ENCODE measurements around the gene PFKFB4. TPM values are rescaled to one million over a fixed set of nuclear protein-coding genes. Genes with fewer than 3 reads are reported as not detected.
A peak's percentile ranks its signal among the peaks of the same experiment; 100 is the strongest.

The PFKFB4 gene
- total RNA-seq (ENCODE audit: low replicate concordance): 10.5 and 11.3 TPM in 2 replicates
- long read RNA-seq, transcript PFKFB4-201 (14 exons, 3,586 nt): major isoform, 16 of 33 reads
- long read RNA-seq, partial matches to known transcripts: 1 of 33 reads
- long read RNA-seq, other reads (novel, unspliced or antisense): 16 of 33 reads

DNA sequence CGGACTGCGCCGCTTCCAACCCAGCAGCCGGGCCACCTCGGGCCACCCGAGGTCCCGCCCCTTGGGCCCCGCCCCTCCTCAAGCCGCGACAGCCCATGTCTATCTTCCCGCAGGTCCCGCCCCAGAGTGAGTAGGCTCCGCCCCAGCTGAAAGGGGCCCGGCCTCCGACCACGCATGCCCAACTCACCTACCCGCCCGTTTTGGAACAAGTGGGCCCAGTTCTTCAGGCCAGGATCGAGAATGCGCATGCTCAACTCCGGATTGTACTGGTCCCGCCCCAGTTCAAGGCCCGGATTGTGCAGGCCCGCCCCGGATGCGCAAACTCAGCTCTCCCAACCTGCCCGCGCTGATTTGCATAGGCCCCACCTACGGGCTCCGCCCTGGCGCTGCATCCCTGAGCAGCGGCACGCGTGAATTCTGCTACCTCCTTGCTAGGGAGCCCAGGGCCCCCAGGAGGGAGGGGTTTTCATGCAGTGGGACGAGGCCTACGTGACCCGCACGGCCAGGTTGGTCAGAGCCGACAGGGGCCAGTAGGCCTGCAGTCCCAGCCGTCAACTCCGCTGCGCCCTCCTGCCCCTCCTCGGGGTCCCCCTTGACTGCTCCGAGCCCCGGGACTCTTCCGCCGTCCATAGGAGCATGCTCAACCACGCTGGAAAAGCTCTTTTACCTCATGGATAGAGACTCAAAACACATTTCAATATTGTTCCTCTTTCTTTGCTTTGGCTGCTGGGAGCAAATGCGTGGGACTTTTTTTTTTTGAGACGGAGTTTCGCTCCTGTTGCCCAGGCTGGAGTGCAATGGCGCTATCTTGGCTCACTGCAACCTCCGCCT is at the start of gene PFKFB4:
PFKFB4 (minus strand) TSS at position 8 of the 831 bp plus-strand sequence. CDS start 26 bp downstream, outside the sequence.
- peak within 1 kb of the TSS; percentile 96 for H3K4me3 Mint-ChIP-seq
- H3K27me3 Mint-ChIP-seq: no peaks in the 10 kb centered on the region
- peak; percentile 98 for DNase-seq (ENCODE audit: extremely low spot score, unreplicated experiment)
- no peaks in the 10 kb centered on the region for H3K9me3 Mint-ChIP-seq
- H3K4me1 Mint-ChIP-seq (ENCODE audit: unreplicated experiment): peaks cover 43% of the 10 kb centered on the region
- TF ChIP-seq, protein P1, sequence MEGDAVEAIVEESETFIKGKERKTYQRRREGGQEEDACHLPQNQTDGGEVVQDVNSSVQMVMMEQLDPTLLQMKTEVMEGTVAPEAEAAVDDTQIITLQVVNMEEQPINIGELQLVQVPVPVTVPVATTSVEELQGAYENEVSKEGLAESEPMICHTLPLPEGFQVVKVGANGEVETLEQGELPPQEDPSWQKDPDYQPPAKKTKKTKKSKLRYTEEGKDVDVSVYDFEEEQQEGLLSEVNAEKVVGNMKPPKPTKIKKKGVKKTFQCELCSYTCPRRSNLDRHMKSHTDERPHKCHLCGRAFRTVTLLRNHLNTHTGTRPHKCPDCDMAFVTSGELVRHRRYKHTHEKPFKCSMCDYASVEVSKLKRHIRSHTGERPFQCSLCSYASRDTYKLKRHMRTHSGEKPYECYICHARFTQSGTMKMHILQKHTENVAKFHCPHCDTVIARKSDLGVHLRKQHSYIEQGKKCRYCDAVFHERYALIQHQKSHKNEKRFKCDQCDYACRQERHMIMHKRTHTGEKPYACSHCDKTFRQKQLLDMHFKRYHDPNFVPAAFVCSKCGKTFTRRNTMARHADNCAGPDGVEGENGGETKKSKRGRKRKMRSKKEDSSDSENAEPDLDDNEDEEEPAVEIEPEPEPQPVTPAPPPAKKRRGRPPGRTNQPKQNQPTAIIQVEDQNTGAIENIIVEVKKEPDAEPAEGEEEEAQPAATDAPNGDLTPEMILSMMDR (conservative IDR thresholded peaks at IDR 0.05): peak; percentile 42
- H3K27ac Mint-ChIP-seq: peak within 1 kb of the TSS; percentile 90
- no peaks in the 10 kb centered on the region for H3K36me3 Mint-ChIP-seq

DNA sequence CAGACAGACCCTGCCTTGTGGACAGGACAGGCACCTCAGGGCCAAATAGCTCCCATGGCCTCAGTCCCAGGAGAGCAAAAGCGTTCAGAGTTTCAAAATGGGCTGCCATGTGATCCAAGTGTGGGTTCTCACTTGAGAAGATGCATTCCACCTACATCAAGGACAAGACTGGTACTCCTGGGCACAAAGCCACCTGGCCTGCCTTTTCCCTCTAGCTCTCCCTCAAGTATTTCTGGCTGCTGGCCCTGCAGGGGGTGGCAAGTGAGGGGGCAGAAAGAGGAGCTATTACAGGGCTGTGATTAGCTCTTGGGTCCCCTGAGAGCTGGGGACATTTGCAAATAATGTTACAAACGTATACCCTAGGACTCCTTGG is 45.0 kb upstream of the PFKFB4 start:
- Mint-ChIP-seq H3K4me1 (ENCODE audit: unreplicated experiment) (peaks cover 24% of the 10 kb centered on the region), H3K36me3 (peaks cover 20% of the 10 kb centered on the region), H3K9me3 (no peaks in the 10 kb centered on the region), H3K27me3 (no peaks in the 10 kb centered on the region), H3K4me3 (no peak overlapping the region), H3K27ac (no peak overlapping the region)
- no peak for DNase-seq (ENCODE audit: extremely low spot score, unreplicated experiment)
- TF ChIP-seq, protein P1 (conservative IDR thresholded peaks at IDR 0.05): no peak

DNA sequence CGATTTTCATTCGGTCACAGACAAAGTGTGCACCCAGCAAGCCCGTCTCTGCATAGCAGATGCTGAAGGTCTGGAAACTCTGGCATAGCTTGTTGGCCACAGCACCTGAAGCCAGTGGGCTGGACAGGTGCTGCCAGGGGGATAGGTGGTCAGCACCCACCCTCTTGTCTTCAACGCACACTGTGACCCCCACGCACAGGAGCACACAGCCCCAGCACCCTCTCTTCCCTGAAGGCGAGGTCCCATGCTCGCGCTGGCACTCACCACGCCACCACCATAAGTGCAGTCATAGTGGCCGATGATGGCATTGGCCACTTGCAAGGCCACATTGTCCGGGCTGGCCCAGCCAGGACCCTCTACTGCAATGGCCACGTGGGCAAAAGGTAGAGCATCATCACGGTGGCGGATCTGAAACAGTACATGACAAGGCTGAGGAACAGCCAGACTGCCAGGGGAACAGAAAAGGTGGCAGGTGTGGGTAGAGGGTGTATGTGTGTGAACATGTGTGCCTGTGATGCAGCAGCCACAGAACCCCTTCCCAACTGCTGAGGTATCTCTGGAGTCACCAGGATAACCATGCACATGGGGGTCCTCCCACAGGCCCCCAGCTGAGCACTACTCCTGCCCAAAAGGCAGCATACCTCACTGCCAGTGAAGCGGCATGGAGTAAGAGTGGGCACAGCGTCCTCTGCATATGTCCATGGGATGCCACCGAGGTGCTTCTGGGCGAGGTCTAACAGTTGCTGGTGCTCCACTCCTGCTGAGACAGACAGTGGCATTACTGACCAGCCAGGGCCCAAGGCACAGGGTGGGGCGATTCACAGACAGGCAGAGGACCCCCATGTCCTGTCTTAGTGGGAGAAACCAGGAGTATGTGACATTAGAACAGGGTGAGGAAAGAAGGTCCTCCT is 44.4 kb upstream of the PFKFB4 start:
- no peak for DNase-seq (ENCODE audit: extremely low spot score, unreplicated experiment)
- H3K4me1 Mint-ChIP-seq (ENCODE audit: unreplicated experiment): peaks cover 28% of the 10 kb centered on the region
- H3K4me3 Mint-ChIP-seq: no peak overlapping the region
- no peak overlapping the region for H3K27ac Mint-ChIP-seq
- peaks cover 3% of the 10 kb centered on the region for H3K27me3 Mint-ChIP-seq
- H3K36me3 Mint-ChIP-seq: peaks cover 22% of the 10 kb centered on the region
- no peaks in the 10 kb centered on the region for H3K9me3 Mint-ChIP-seq
- TF ChIP-seq, protein P1 (conservative IDR thresholded peaks at IDR 0.05): no peak

DNA sequence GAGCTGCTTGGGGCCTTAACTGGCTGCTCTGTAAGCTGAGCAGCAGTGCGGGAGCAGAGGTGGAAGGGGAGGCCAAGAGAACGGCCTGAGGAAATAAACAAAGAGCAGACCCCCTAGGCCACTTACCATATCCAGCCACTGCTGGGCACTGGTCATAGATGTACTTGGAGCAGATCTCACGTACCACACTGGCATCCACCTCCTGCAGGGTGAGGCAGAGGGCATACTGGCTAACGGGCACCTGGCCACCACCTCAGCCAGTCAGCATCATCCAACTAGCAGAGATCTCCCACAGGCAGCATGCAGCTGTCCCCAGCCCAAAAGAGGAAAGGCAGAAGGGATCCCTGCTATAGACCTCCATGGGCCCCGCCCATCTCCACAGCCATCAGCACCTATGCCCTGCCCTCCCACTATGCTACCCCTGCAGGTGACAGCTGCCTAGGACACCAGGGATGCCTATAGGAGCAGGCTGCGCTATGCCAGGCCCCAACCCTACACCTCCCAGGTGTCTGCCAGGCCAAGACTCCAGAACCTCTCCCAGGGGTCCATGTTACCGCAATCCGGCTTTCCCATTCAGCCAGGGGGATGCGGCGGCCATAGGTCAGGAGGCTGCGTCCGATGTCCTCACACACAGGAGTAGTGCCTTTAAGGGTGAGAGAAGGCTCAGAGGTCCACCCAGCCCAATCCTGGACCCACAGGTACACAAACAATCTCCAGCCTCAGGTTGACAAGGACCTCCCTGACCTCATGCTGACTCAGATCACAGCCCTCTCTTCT is 43.1 kb upstream of the PFKFB4 start:
- Mint-ChIP-seq H3K9me3 (no peaks in the 10 kb centered on the region), H3K36me3 (peaks cover 23% of the 10 kb centered on the region), H3K4me1 (ENCODE audit: unreplicated experiment) (peaks cover 32% of the 10 kb centered on the region), H3K27ac (peak overlapping the region; percentile 84), H3K4me3 (peak overlapping the region; percentile 44), H3K27me3 (peaks cover 3% of the 10 kb centered on the region)
- TF ChIP-seq, protein P1 (conservative IDR thresholded peaks at IDR 0.05): no peak
- DNase-seq (ENCODE audit: extremely low spot score, unreplicated experiment): no peak

DNA sequence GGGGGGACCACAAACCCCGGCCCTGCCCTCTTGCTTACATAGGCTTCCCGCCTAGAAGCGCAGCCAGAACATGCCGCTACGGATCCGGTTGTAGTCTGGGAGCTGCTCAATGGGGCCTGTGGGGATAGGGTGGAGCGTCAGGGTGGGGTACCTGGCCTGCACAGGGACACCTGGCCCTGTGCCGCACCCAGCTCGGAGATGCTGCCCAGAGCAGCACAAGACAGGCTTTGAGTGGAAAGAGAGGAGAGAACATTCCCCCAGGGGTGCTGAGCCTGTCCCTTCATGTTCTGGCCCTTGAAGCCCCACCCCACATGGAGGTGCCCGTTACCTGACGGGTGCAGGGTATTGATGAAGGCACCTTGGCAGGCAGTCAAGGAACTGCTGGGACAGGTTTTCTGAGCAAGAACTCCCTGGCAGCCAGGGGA is 42.5 kb upstream of the PFKFB4 start:
- TF ChIP-seq, protein P1 (conservative IDR thresholded peaks at IDR 0.05): no peak
- Mint-ChIP-seq H3K36me3 (peaks cover 17% of the 10 kb centered on the region), H3K4me1 (ENCODE audit: unreplicated experiment) (peaks cover 32% of the 10 kb centered on the region), H3K4me3 (peak overlapping the region; percentile 44), H3K27ac (peak overlapping the region; percentile 84), H3K27me3 (peaks cover 3% of the 10 kb centered on the region), H3K9me3 (no peaks in the 10 kb centered on the region)
- no peak for DNase-seq (ENCODE audit: extremely low spot score, unreplicated experiment)

Measured in type B pancreatic cell (in vitro differentiated cells).